Stimulated activated CD8-positive, alpha-beta memory T cell treated with anti-CD3 and anti-CD28 coated beads, Interleukin-7, amount 100 ng/mL, for 4 hours (primary cell): Measurements from ENCODE around the gene MXD3.
"Not testable (repeated sequence)": the region's sequence is repeated elsewhere in the genome, so short reads cannot be mapped to it uniquely, and the experiment has no call there.

ENCODE experiments used
- DNase-seq, 2 donors: peaks; one replicate each; pipeline ENCODE4 v3.0.0-alpha.2; 2020; ENCODE audit warnings: low read depth in 2 of 2

MXD3 gene

GRCh38 chr5:177343000-177343399, 31.3 kb upstream of the MXD3 start:
- not testable (repeated sequence) for DNase-seq

- no peak for DNase-seq
These were observed 27.5 kb upstream of the MXD3 start for GRCh38 chr5:177339107-177339638.

DNA sequence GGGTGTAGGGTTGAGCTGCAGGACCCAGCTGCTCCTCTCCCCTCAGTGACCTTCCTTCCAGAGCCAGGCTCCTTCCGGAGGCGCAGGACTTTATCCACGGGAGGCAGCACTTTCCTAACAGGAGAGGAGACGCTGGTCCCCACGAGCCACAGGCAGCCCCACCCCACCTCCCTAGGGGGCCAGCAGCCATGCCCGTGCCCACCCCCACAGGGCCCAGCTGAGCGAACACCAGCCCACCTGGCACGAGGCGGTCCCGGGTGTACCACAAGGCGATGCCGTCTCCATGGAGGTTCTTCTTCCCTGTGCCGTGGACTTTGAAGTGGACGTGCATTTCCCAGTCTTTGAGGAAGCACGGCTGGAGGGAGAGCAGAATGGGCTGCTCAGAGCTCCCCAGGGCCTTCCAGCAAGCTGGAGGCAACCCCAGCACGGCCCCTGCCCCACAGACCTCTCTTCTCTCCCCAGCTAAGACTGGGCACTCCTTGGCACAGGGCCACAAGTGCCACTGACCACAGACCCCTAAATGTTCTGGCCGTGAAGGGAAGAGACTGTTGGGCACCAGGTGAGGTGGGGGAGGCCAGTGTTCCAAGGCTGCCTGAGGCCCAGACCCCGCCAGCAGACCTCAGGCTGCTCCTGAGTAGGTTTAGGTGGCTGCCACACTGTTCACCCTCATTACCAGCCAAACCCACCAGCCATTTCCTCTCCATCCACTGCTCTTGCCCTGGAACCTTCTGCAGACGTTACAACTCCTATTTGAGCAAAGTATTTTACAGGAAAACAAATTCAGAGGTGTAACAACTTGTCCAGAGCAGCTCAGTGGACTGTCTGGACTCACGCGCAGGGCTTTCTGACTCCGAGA, 26.8 kb upstream of the MXD3 start:
- DNase-seq: no peak

GRCh38 chr5:177336603-177337494, 25.2 kb upstream of the MXD3 start:
- DNase-seq: no peak

DNA sequence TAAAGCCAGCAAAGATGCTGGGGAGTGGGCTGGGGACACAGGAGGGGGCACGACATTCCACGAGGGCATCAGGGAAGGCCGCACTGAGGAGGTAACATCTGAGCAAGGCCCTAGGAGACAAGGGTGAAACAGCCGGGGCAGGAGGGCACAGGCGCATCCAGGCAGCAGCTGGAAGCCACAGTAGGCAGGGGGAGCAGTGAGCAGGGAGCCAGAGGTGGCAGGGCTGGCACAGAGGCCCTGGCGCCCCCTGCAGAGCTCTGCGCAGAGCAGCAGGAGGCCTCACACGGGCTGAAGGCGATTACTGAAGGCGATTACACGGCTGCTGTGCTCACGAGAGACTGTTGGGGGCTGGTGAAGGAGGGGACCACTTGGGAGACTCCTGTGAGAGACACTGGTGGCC, 24.4 kb upstream of the MXD3 start:
- no peak for DNase-seq

DNA sequence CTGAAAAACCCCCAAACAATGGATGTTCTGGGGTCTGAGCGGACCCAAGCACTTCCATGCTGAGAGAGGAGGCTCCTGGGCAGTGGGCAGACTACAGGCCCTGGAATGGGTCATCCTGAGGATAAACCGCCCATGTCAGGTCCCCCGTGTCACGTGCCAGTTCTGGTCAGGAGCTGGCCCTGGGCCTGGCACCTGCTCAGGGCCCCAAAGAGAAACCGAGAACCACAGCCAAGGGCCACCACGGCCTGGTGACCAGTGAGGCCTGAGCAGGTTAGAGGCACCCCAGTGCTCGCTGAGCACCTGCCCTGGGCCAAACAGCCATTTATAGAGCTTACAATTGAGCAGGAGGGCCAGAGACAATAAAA, 24.0 kb upstream of the MXD3 start:
- no peak for DNase-seq

DNA sequence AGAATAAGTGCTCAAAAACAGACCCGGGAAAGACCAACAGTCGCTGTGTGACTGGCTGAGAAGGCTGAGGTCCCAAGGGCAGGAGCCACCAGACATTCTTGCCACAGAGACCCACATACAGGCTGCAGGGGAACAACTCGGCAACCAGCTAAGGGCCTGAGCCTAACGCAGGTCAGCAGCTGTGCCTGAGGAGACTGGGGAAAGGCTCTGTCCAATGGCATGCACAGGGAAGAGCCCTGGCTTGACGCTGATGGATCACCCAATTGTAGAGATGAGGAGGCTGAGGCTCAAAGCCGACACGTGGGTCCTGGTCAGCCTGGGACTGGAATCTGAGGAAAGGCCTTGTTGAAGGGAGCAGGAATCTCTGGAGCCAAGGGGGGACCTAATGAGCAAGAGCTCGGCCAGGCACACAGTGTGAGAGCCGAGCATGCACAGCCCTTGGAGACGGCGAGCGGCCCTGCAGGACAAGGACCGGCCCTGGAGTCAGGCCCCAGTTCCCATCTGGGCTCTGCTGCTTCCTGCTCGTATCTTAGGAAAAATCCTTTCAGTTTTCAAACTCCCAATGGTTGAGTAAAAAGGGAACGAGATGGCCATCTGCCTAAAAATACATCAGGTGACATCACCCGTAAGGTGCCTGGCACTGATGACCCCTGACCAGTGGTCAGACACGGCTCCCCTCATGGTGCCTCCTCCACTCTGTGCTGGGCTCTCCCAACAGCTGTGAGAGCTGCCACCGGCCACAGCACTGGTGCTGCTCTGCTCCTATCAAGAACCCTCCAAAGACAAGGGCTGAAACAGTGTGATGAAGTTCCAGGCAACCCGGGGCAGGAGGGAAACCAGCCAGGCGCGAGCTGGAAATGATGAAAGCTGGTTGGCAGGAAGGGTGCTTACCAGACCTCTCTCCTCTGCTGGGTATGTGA, 23.3 kb upstream of the MXD3 start:
- DNase-seq: no peak

DNA sequence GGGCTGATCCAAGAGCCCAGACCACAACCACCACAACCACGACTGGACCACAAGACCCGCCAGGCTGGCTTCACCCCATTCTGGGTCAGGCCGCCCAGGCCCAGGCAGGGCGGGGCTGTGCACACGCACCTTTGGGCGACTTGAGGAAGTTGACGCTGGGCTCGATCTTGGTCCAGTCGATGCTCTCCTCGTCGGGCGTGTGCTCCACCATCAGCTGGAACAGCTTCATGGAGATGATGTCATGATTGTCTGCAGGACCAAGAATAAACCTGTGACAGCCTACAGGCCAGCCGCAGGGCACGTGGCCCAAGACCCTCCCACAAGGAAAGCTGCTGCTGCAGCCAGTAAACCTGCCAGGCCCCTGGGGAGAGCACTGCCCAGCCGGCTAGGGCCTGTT, 22.5 kb upstream of the MXD3 start:
- DNase-seq: no peak

DNA sequence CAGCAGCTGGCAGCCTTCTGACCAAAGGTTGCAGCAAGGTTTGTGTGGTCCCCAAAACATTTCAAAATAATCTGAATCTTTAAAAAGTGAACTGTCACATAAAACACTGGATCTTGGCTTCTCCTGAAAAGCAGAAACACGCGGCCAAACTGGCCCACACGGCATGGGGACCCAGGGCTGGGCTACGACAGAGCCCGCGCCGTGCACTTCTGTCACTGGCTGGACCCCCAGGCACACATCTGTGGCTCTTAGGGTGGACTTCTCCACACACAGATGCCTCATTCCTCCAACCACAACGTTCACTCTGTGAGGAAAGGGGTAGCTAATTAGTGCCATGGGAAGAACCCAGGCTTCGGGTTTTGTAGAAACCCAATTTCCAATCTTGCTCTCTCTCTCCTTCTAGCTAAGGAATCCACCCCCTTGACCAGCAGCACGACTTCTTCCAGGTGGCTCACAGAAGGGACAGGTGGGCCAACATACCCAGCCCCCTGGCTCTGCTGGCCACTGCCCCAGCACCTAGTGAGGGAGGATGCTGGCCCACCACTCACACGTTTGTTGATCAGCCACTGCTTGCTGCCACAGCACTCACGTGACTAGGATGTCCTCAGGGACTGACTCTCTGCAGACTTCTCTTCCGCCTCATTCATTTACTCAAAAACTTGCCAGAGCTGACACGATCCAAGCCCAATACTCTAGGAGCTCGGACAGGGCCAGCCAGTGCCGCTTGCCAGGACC, 21.9 kb upstream of the MXD3 start:
- DNase-seq: no peak

GRCh38 chr5:177332896-177333260, 21.2 kb upstream of the MXD3 start:
- DNase-seq: no peak

DNA sequence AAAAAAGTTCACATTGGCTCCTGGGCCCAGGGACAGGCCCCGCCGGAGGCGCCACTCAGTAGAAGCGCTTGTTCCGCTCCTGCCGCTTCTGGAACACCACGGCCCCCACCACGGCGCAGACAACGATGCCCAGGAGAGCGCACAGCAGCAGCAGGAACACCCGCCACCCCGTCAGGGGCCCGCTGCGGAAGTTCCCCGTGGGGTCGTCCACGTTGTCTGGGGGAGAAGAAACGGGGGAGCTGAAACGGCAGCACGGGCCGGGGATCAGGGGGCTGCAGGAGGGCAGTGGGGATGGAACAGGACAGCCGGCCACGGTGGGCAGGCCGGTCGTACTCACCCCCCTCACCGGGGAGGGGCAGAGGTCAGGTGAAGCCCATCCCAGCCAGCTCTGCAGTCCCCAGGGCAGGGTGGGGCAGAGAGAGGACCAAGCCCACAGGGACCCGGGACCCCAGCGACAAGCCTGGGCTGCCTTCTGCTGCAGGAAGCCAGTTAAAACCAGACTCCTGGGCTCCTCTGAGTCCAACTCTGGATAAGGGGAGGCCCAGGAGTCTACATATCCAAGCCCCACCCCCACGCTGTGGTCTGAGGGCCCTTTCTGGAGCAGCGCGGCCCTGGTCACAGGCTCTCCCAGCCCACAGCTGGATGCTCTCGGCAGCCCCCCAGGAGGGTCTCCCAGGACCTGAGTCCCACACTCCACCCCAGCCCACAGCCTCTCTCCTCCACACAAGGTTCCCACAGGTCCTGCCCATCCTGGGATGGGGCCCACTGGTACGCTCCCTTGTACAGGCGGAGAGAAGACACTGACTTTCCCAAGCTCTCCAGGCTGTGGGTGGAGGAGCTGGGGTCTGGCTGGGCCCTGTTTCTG, 20.6 kb upstream of the MXD3 start:
- DNase-seq: no peak

- DNase-seq: no peak
These were observed 19.5 kb upstream of the MXD3 start for GRCh38 chr5:177330991-177331842.

GRCh38 chr5:177329883-177330282, 18.2 kb upstream of the MXD3 start:
- DNase-seq: no peak

- DNase-seq: no peak
These were observed 17.0 kb upstream of the MXD3 start for GRCh38 chr5:177328545-177329231.

- no peak for DNase-seq
These were observed 16.1 kb upstream of the MXD3 start for GRCh38 chr5:177327539-177328522.

- no peak for DNase-seq
These were observed 14.2 kb upstream of the MXD3 start for GRCh38 chr5:177325868-177326381.

DNA sequence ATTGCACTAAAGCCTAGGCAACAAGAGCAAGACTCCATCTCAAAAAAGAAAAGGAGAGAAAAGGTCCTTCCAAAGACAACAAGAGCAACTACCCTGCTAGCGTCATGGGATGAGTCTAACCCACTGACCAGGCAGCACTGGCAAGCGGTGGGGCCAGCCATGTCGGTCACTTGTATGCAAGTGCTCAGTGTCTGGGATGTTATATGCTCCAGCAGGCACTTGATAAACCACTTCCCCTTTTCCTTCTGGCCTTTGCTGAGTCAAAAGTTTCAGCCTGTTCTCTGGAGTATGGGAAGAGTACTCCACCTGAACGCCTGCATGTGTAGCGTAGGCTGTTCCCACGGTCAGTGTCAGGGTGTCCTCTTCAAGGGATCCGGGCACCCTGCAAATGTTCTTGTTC, 9.2 kb upstream of the MXD3 start:
- DNase-seq: no peak
